ENCODE results near the gene LMCD1. TPM values are rescaled to one million over a fixed set of nuclear protein-coding genes. Genes with fewer than 3 reads are reported as not detected.

LMCD1 gene
- polyA plus RNA-seq, 1 experiment = 39.1 TPM

GRCh38 chr3:8561370-8561769, 59.7 kb downstream of the LMCD1 start:
- DNase-seq (ENCODE audit: low read depth, low spot score) = no peak
- H3K27me3 ChIP-seq (ENCODE audit: control insufficient read depth, insufficient read depth, low read length) = no peaks in the 10 kb centered on the region
- CTCF ChIA-PET = interaction anchor here (0.7 to 1.0 kb wide), 2 partner anchors 117 to 144 kb away, joined by 3 read pairs; no protein-coding TSS in a partner anchor
- TF ChIP-seq CTCF (IDR thresholded peaks at IDR 0.05; ENCODE audit: low read depth, low read length) = no peak
- no peaks in the 10 kb centered on the region for H3K9me3 ChIP-seq (ENCODE audit: control insufficient read depth, insufficient read depth, low read length)
- H3K27ac ChIP-seq (ENCODE audit: low read depth, low read length) = no peak overlapping the region
- POLR2A ChIA-PET = interaction anchor here (0.7 to 1.8 kb wide), 4 partner anchors 16 to 78 kb away, joined by 3 to 17 read pairs (median 4); partner anchors contain the start of gene LMCD1
- H3K4me3 ChIP-seq (ENCODE audit: low read depth, low read length) = no peak overlapping the region

- ChIA-PET CTCF (interaction anchor here (1.3 kb wide), 1 partner anchor 61 kb away, joined by 4 read pairs; the partner anchor contains the start of gene LMCD1), POLR2A (no interaction called here)
- Histone ChIP-seq H3K9me3 (ENCODE audit: control insufficient read depth, insufficient read depth, low read length) (no peaks in the 10 kb centered on the region), H3K27ac (ENCODE audit: low read depth, low read length) (no peak overlapping the region), H3K27me3 (ENCODE audit: control insufficient read depth, insufficient read depth, low read length) (no peaks in the 10 kb centered on the region), H3K4me3 (ENCODE audit: low read depth, low read length) (no peak overlapping the region)
- TF ChIP-seq CTCF (IDR thresholded peaks at IDR 0.05; ENCODE audit: low read depth, low read length) = no peak
- no peak for DNase-seq (ENCODE audit: low read depth, low spot score)
These were observed 60.5 kb downstream of the LMCD1 start for GRCh38 chr3:8562081-8562595.

- Histone ChIP-seq H3K4me3 (ENCODE audit: low read depth, low read length) (no peak overlapping the region), H3K9me3 (ENCODE audit: control insufficient read depth, insufficient read depth, low read length) (no peaks in the 10 kb centered on the region), H3K27me3 (ENCODE audit: control insufficient read depth, insufficient read depth, low read length) (no peaks in the 10 kb centered on the region), H3K27ac (ENCODE audit: low read depth, low read length) (no peak overlapping the region)
- CTCF ChIA-PET = interaction anchor here (1.3 kb wide), 1 partner anchor 62 kb away, joined by 4 read pairs; the partner anchor contains the start of gene LMCD1
- TF ChIP-seq CTCF (IDR thresholded peaks at IDR 0.05; ENCODE audit: low read depth, low read length) = no peak
- DNase-seq (ENCODE audit: low read depth, low spot score) = no peak
- POLR2A ChIA-PET = no interaction called here
These were observed 61.5 kb downstream of the LMCD1 start for GRCh38 chr3:8563146-8563545.

GRCh38 chr3:8563597-8563996, 62.0 kb downstream of the LMCD1 start:
- H3K27me3 ChIP-seq (ENCODE audit: control insufficient read depth, insufficient read depth, low read length) = no peaks in the 10 kb centered on the region
- POLR2A ChIA-PET = no interaction called here
- TF ChIP-seq CTCF (IDR thresholded peaks at IDR 0.05; ENCODE audit: low read depth, low read length) = no peak
- CTCF ChIA-PET = no interaction called here
- H3K27ac ChIP-seq (ENCODE audit: low read depth, low read length) = no peak overlapping the region
- no peak for DNase-seq (ENCODE audit: low read depth, low spot score)
- no peak overlapping the region for H3K4me3 ChIP-seq (ENCODE audit: low read depth, low read length)
- H3K9me3 ChIP-seq (ENCODE audit: control insufficient read depth, insufficient read depth, low read length) = no peaks in the 10 kb centered on the region

- DNase-seq (ENCODE audit: low read depth, low spot score) = no peak
- no peak for TF ChIP-seq CTCF (IDR thresholded peaks at IDR 0.05; ENCODE audit: low read depth, low read length)
- Histone ChIP-seq H3K9me3 (ENCODE audit: control insufficient read depth, insufficient read depth, low read length) (no peaks in the 10 kb centered on the region), H3K4me3 (ENCODE audit: low read depth, low read length) (no peak overlapping the region), H3K27me3 (ENCODE audit: control insufficient read depth, insufficient read depth, low read length) (no peaks in the 10 kb centered on the region), H3K27ac (ENCODE audit: low read depth, low read length) (no peak overlapping the region)
- CTCF ChIA-PET = interaction anchor here (1.3 kb wide), 1 partner anchor 57 kb away, joined by 4 read pairs; no protein-coding TSS in a partner anchor
- POLR2A ChIA-PET = no interaction called here
These were observed 63.8 kb downstream of the LMCD1 start for GRCh38 chr3:8565376-8565775.
